Motor neuron (in vitro differentiated cells): ENCODE data around the gene TTBK2. TPM values are rescaled to one million over a fixed set of nuclear protein-coding genes. Genes with fewer than 3 reads are reported as not detected.
"Not testable (repeated sequence)": the region's sequence is repeated elsewhere in the genome, so short reads cannot be mapped to it uniquely, and the experiment has no call there.

ENCODE experiments used
- ATAC-seq, 8 experiments: fragments of 200-7000 bp; cut with Tn5 transposase; replicated peaks in 6 of 8; 2 replicates each; pipeline ENCODE4 v1.8.0; 2021; ENCODE audit warnings: mild to moderate bottlenecking in 8 of 8, moderate library complexity in 8 of 8
- H3K27ac ChIP-seq, 2 donors: fragments of 250-450 bp; sonication (Bioruptor Pico); 2 replicates each; pipeline ENCODE4 v1.9.0; 2021; ENCODE audit warnings: antibody characterized with exemption in 2 of 2, mild to moderate bottlenecking in 2 of 2, moderate library complexity in 1 of 2
- H3K4me1 ChIP-seq, 2 donors: fragments of 250-450 bp; sonication (Bioruptor Pico); replicated peaks in 1 of 2; 2 replicates each; pipeline ENCODE4 v1.6.1; 2021; ENCODE audit warnings: antibody characterized with exemption in 2 of 2, mild to moderate bottlenecking in 2 of 2, moderate library complexity in 1 of 2
- H3K4me3 ChIP-seq, 5 donors: fragments of 250-450 bp; sonication (Bioruptor Pico); 2 replicates each; pipeline ENCODE4 v1.9.0; 2021; ENCODE audit warnings: antibody characterized with exemption in 5 of 5, mild to moderate bottlenecking in 5 of 5, moderate library complexity in 4 of 5
- WGBS, 10 experiments: fragments of 450-650 bp; shearing (Covaris generic); methylation state at CpG; one replicate each; pipeline ENCODE4 v1.0.0; 2022; 5-methylcytosine and 5-hydroxymethylcytosine counted together
- in situ Hi-C, 9 experiments: fragments of 400-800 bp; cut with MboI; loops; one replicate each; pipeline ENCODE4 v1.15.0; 2021; ENCODE audit warnings: low sequenced_read_pairs in 9 of 9, low pct_unique_long_range_greater_than_20kb in 2 of 9; ENCODE audit not compliant: unreplicated experiment in 9 of 9
- total RNA-seq, 8 experiments: library from RNA; unstranded; fragments of 300-600 nt; gene quantifications; 2 replicates each; pipeline versions ENCODE4 v1.2.3 to v1.2.4, GENCODE V29; 2022

Gene TTBK2
- total RNA-seq, 8 experiments from 2014 or later = 7.6 to 26.0 (median 20.3) TPM

DNA sequence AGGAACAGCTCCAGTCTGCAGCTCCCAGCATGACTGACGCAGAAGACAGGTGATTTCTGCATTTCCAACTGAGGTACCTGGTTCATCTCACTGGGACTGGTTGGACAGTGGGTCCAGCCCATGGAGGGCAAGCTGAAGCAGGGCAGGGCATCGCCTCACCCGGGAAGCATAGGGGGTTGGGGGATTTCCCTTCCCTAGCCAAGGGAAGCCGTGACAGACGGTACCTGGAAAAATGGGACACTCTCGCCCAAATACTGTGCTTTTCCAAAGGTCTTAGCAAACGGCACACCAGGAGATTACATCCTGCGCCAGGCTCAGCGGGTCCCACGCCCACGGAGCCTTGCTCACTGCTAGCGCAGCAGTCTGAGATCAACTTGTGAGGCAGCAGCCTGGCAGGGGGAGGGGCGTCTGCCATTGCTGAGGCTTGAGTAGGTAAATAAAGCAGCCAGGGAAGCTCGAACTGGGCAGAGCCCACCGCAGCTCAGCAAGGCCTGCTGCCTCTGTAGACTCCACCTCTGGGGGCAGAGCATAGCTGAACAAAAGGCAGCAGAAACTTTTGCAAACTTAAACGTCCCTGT, 156.3 kb downstream of the TTBK2 start:
- 33 to 100% (median 67%) methylated on average over 1 to 7 of the region's 16 CpGs; no CpG with 5 or more reads in 2 of the 10 experiments for WGBS, 10 experiments

GRCh38 chr15:42761813-42762212, 158.8 kb downstream of the TTBK2 start:
- H3K4me3 ChIP-seq, H3K27ac ChIP-seq, ATAC-seq, in situ Hi-C loops, H3K4me1 ChIP-seq: not testable (repeated sequence)
- WGBS, 10 experiments = 57 to 100% (median 80%) methylated on average over 1 to 2 of the region's 2 CpGs; no CpG with 5 or more reads in 5 of the 10 experiments

More for the DNA sequence above, 156.3 kb downstream of the TTBK2 start:
- H3K27ac ChIP-seq, in situ Hi-C loops, ATAC-seq, H3K4me3 ChIP-seq, H3K4me1 ChIP-seq: not testable (repeated sequence)

GRCh38 chr15:42760759-42761158, 159.8 kb downstream of the TTBK2 start:
- 67 to 100% (median 95%) methylated on average over 1 of the region's 1 CpG; no CpG with 5 or more reads in 2 of the 10 experiments for WGBS, 10 experiments
- Histone ChIP-seq H3K4me1 (no peaks in the 10 kb centered on the region), H3K27ac (no peak overlapping the region), H3K4me3 (no peak overlapping the region)
- ATAC-seq = no peak
- in situ Hi-C loops = no loop called here

DNA sequence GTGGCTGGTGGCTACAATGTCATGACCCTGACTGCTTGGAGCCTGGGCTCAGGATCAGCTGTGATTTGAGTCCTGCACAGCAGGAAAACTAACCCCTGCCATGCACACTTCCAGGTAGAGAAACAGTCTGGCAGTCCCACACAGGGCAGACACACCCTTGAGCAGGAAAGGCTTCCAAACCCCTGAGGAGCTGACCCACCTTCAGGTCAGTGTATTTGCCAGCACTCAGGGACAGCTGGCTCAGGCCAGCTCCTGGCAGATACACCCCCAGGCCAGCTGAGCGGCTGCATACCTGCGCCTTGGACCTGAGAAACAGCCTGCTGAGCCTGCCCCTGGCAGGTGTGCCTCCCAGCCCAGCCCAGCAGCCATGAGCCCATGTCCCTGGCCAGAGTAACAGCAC, 161.5 kb downstream of the TTBK2 start:
- WGBS, 10 experiments = 80 to 100% methylated on average over 1 of the region's 2 CpGs; no CpG with 5 or more reads in 8 of the 10 experiments
- Histone ChIP-seq H3K4me1 (no peaks in the 10 kb centered on the region), H3K4me3 (no peak overlapping the region), H3K27ac (no peak overlapping the region)
- ATAC-seq = no peak
- in situ Hi-C loops = no loop called here

GRCh38 chr15:42750306-42750705, 170.3 kb downstream of the TTBK2 start:
- no peak for ATAC-seq
- 70 to 100% (median 99%) methylated on average over 1 to 2 of the region's 2 CpGs for WGBS, 10 experiments
- in situ Hi-C loops = no loop called here
- H3K4me1 ChIP-seq = no peaks in the 10 kb centered on the region
- H3K4me3 ChIP-seq = no peak overlapping the region
- H3K27ac ChIP-seq = no peak overlapping the region

DNA sequence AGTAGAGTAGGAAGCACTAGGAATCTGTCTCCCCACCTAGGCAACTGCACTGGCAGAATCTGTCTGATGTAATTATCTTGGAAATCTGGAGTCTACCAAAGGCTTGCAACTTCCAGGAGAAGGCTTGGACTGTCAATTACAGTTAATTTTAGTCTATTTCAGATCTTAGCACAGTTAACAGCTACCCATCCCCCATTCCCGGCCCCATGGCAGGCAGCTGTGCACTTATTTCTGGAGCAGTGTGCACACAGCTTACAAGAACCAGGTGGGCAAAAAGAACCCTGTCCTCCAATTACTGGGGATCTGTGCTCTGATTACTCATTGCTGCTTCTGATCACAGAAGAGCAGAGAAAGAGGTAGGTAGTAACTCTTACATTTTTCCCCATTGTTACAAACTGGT, 171.3 kb downstream of the TTBK2 start:
- in situ Hi-C loops = no loop called here
- Histone ChIP-seq H3K4me3 (no peak overlapping the region), H3K27ac (no peak overlapping the region), H3K4me1 (no peaks in the 10 kb centered on the region)
- 0 to 100% (median 56%) methylated on average over 1 of the region's 1 CpG; no CpG with 5 or more reads in 6 of the 10 experiments for WGBS, 10 experiments
- no peak for ATAC-seq

DNA sequence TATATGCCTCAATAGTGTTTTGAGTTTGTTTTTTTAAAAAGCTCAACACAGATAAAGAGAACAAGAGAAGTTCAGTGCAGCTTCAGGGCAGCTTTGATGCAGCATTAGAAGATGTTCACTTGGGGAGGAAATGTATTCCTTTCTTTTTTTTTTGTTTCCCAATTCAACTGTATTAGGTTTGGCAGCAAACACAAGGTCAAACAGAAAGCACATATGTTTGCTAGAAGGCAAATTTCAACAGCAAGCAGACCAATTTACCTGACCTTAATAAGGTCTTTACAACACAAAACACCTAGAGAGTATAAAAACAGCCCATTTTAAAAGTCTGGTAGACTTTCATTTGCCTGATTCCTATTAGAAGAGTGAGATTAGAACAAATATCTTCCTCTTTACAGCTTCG, 176.4 kb downstream of the TTBK2 start:
- no peak for ATAC-seq
- in situ Hi-C loops = no loop called here
- no peak overlapping the region for H3K4me3 ChIP-seq
- no peaks in the 10 kb centered on the region for H3K4me1 ChIP-seq
- 83 to 100% (median 100%) methylated on average over 1 of the region's 1 CpG; no CpG with 5 or more reads in 1 of the 10 experiments for WGBS, 10 experiments
- H3K27ac ChIP-seq = no peak overlapping the region

DNA sequence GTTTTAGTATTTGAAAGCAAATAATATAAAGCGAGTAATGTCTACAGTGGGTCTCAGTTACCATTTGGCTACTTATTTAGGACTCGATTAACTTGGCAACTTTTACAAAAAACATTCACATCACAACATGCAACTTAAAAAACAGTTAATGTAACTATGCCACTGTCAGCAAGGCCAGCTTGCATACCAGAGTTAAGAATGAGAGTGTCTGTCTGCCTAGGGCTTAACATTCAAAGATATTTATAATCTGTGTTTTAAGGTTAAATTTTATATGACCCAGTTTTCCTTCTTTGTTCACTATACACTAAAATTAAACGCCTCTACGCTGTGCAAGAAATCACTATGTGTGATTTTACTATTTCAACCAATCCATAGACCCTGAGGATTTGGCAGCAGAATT, 178.4 kb downstream of the TTBK2 start:
- Histone ChIP-seq H3K4me3 (no peak overlapping the region), H3K4me1 (peaks cover 3% of the 10 kb centered on the region in 2 donors), H3K27ac (no peak overlapping the region)
- 70 to 100% (median 96%) methylated on average over 1 to 4 of the region's 4 CpGs; no CpG with 5 or more reads in 2 of the 10 experiments for WGBS, 10 experiments
- ATAC-seq = no peak
- in situ Hi-C loops = no loop called here

GRCh38 chr15:42741710-42742109, 178.9 kb downstream of the TTBK2 start:
- Histone ChIP-seq H3K4me3 (no peak overlapping the region), H3K27ac (no peak overlapping the region), H3K4me1 (peaks cover 3% of the 10 kb centered on the region in 2 donors)
- in situ Hi-C loops = no loop called here
- no peak for ATAC-seq
- WGBS, 10 experiments = 30 to 100% (median 86%) methylated on average over 2 of the region's 2 CpGs; no CpG with 5 or more reads in 3 of the 10 experiments

DNA sequence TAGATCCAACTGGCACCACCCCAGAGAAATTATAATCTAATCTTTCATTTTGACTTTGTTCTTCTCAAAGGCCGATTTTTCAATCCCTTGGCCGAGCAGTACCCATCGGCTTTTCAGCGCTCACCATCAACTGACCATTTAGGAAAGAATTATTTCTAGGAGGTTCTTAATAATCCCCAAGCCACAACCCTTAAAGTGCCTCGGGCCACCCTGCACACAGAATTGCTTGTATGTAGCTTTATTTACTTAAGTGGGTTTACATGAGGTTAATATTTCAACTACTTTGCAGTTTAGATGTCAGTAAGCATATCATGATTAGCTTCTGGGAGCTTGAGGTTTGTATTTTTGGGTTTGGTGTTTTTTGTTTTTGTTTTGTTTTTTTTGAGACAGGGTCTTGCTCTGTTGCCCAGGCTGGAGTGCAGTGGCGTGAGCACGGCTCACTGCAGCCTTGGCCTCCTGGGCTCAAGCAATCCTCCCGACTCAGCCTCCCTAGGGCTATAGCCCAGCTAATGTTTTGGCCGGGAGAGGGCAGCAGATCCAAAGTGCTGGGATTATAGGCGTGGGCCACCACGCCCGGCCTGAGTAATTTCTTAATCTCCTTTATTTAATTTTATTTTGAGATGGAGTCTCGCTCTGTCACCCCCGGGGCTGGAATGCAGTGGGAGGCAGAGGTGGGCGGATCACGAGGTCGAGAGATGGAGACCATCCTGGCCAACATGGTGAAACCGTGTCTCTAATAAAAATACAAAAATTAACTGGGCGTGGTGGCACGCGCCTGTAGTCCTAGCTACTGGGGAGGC, 182.8 kb downstream of the TTBK2 start:
- ATAC-seq = peak in 2 of 8 experiments; percentile 8
- H3K4me1 ChIP-seq = peaks cover 7 to 8% of the 10 kb centered on the region in 2 donors
- in situ Hi-C loops = no loop called here
- peak overlapping the region; percentile 62 to 84 (median 78) for H3K4me3 ChIP-seq
- WGBS, 10 experiments = 36 to 90% (median 72%) methylated on average over 4 to 20 of the region's 21 CpGs; no CpG with 5 or more reads in 1 of the 10 experiments
- H3K27ac ChIP-seq = peak overlapping the region; percentile 64 to 76

- Histone ChIP-seq H3K27ac (peak within 1 kb of the TSS; percentile 64 to 76), H3K4me1 (peaks cover 7 to 8% of the 10 kb centered on the region in 2 donors), H3K4me3 (peak within 1 kb of the TSS; percentile 62 to 84 (median 78))
- in situ Hi-C loops = no loop called here
- peak; percentile 88 to 96 (median 94) for ATAC-seq
- WGBS, 10 experiments = 0 to 5% (median 0%) methylated on average over 1 to 20 of the region's 76 CpGs; no CpG with 5 or more reads in 6 of the 10 experiments
Measured at GRCh38 chr15:42736793-42737528, 183.6 kb downstream of the TTBK2 start, which contains the start of gene CDAN1. Gene CDAN1 (minus strand): TSS chr15:42737128. CDS start chr15:42737102, 26 bp downstream.

- peak overlapping the region; percentile 29 to 76 for H3K27ac ChIP-seq
- H3K4me1 ChIP-seq = peaks cover 7 to 8% of the 10 kb centered on the region in 2 donors
- WGBS, 10 experiments = 0% methylated on average over 2 to 4 of the region's 55 CpGs; no CpG with 5 or more reads in 8 of the 10 experiments
- in situ Hi-C loops = no loop called here
- H3K4me3 ChIP-seq = peak overlapping the region; percentile 62 to 84 (median 78)
- peak; percentile 23 to 47 (median 36) for ATAC-seq
Measured at GRCh38 chr15:42736178-42736792, 184.3 kb downstream of the TTBK2 start.
